DOHH2 (cell line): ENCODE data around the gene AVPR1B.

ENCODE experiments used
- H3F3A ChIP-seq: fragments of 200-600 bp; sonication (generic), shearing (Covaris generic); 2 replicates; pipeline ENCODE4 v1.6.0; 2016; ENCODE audit warnings: antibody characterized with exemption, mild to moderate bottlenecking; ENCODE audit not compliant: control insufficient read depth, insufficient read depth
- H3K27ac ChIP-seq: fragments of 200-600 bp; sonication (generic); 2 replicates; pipeline ENCODE4 v1.5.1; 2014; ENCODE audit warnings: low read depth, mild to moderate bottlenecking, low read length, moderate library complexity
- H3K27me3 ChIP-seq: fragments of 200-600 bp; sonication (generic); 2 replicates; pipeline ENCODE4 v1.6.1; 2014; ENCODE audit warnings: mild to moderate bottlenecking, low read length, mixed read lengths; ENCODE audit not compliant: control insufficient read depth
- H3K36me3 ChIP-seq: fragments of 200-600 bp; sonication (generic); 2 replicates; pipeline ENCODE4 v1.6.1; 2014; ENCODE audit warnings: mild to moderate bottlenecking, low read length, moderate library complexity, mixed read lengths; ENCODE audit not compliant: control insufficient read depth
- H3K4me1 ChIP-seq: fragments of 200-600 bp; sonication (generic); 2 replicates; pipeline ENCODE4 v1.6.1; 2014; ENCODE audit warnings: mild to moderate bottlenecking, low read length, mixed read lengths; ENCODE audit not compliant: control insufficient read depth
- H3K4me2 ChIP-seq: fragments of 200-600 bp; sonication (generic); 2 replicates; pipeline ENCODE4 v1.6.0; 2014; ENCODE audit warnings: mild to moderate bottlenecking, low read length, moderate library complexity
- H3K4me3 ChIP-seq: fragments of 200-600 bp; sonication (generic); 2 replicates; pipeline ENCODE4 v1.5.1; 2014; ENCODE audit warnings: mild to moderate bottlenecking, low read length, mixed read lengths
- H3K79me2 ChIP-seq: fragments of 200-600 bp; sonication (generic); 2 replicates; pipeline ENCODE4 v1.6.1; 2014; ENCODE audit warnings: mild to moderate bottlenecking, low read length, mixed read lengths; ENCODE audit not compliant: control insufficient read depth
- H3K9me2 ChIP-seq: fragments of 200-600 bp; sonication (generic); replicated peaks from 2 replicates; pipeline ENCODE4 v1.6.1; 2014; ENCODE audit warnings: mild to moderate bottlenecking, low read length, mixed read lengths; ENCODE audit not compliant: control insufficient read depth
- H3K9me3 ChIP-seq: fragments of 200-600 bp; sonication (generic); 2 replicates; pipeline ENCODE4 v1.6.1; 2014; ENCODE audit warnings: antibody characterized with exemption, low read length, mixed read lengths; ENCODE audit not compliant: control insufficient read depth, insufficient read depth
- H4K20me1 ChIP-seq: fragments of 200-600 bp; sonication (generic); 2 replicates; pipeline ENCODE4 v1.6.0; 2014; ENCODE audit warnings: low read depth, mild to moderate bottlenecking, antibody characterized with exemption, low read length, moderate library complexity; ENCODE audit not compliant: control insufficient read depth, insufficient read depth
- CTCF ChIP-seq: fragments of 200-600 bp; sonication (generic); IDR thresholded peaks from one replicate; pipeline ENCODE4 v1.5.1; 2014; ENCODE audit warnings: antibody characterized with exemption, mild to moderate bottlenecking, low read depth, low read length; ENCODE audit not compliant: poor library complexity, severe bottlenecking
- EZH2phosphoT487 ChIP-seq: fragments of 200-600 bp; sonication (generic); IDR thresholded peaks from 2 replicates; pipeline ENCODE4 v1.6.1; 2017; ENCODE audit warnings: borderline replicate concordance, mild to moderate bottlenecking, antibody characterized with exemption, low read length, moderate library complexity, mixed read lengths

The AVPR1B gene

GRCh38 chr1:206110161-206110560 lies 7.0 kb downstream of the AVPR1B start:
- no peak overlapping the region for H3K4me2 ChIP-seq
- H3K4me1 ChIP-seq, result no peaks in the 10 kb centered on the region
- H3K27me3 ChIP-seq, result peaks cover 8% of the 10 kb centered on the region; the same call in 1 of the 2 replicates
- no peaks in the 10 kb centered on the region for H4K20me1 ChIP-seq
- H3F3A ChIP-seq, result no peaks in the 10 kb centered on the region; the same call in 1 of the 2 replicates
- no peaks in the 10 kb centered on the region for H3K9me2 ChIP-seq
- H3K27ac ChIP-seq, result no peak overlapping the region
- no peak for TF ChIP-seq CTCF
- no peak for TF ChIP-seq EZH2phosphoT487
- H3K36me3 ChIP-seq, result no peaks in the 10 kb centered on the region
- no peaks in the 10 kb centered on the region for H3K79me2 ChIP-seq
- no peaks in the 10 kb centered on the region for H3K9me3 ChIP-seq
- H3K4me3 ChIP-seq, result no peak overlapping the region

DNA sequence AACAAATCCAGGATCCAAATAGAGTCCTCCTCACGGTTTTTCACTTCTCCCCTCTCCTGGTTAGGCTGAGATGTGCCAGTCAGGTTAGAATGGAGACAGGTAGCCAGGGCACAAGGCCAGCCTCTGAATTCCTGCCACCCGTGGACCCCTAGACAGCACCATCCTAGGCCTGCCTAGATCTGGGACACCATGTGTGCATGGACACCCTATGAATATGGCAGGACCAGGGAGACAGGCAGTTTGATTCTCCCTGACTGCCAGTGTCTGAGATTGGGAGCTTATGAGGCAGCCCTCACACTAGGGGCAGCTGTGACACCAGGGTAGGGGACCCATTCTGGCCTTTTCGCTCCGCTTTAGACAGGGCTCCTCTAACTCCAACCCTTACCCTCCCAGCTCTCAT lies 7.5 kb downstream of the AVPR1B start:
- H3K27ac ChIP-seq, result no peak overlapping the region
- no peaks in the 10 kb centered on the region; the same call in 1 of the 2 replicates for H3F3A ChIP-seq
- H3K36me3 ChIP-seq, result no peaks in the 10 kb centered on the region
- TF ChIP-seq EZH2phosphoT487 (no peak), CTCF (no peak)
- peaks cover 8% of the 10 kb centered on the region; the same call in 1 of the 2 replicates for H3K27me3 ChIP-seq
- H3K9me2 ChIP-seq, result no peaks in the 10 kb centered on the region
- no peak overlapping the region for H3K4me2 ChIP-seq
- H3K79me2 ChIP-seq, result no peaks in the 10 kb centered on the region
- H4K20me1 ChIP-seq, result no peaks in the 10 kb centered on the region
- H3K4me1 ChIP-seq, result no peaks in the 10 kb centered on the region
- H3K9me3 ChIP-seq, result no peaks in the 10 kb centered on the region
- no peak overlapping the region for H3K4me3 ChIP-seq

DNA sequence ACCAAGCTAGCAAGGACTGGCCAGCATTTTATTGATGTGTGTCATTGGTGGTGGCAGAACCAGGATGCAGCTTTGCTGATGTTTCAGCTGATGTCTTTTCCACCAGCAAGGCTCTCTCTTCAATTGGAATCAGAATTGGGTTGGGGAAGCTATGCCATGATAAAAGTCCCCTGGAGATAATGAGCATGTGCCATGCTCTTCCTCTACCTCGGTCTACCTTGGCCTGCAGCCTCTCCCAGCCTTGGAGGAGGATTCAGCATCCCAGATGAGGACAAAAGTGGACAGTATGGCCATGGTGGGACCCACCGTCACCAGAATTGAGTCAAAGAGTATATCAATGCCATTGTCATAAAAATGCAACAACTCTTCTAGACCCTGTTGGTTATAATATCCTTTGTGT lies 8.6 kb downstream of the AVPR1B start:
- Histone ChIP-seq H3K36me3 (no peaks in the 10 kb centered on the region), H3F3A (no peaks in the 10 kb centered on the region; the same call in 1 of the 2 replicates), H3K9me2 (no peaks in the 10 kb centered on the region), H3K9me3 (no peaks in the 10 kb centered on the region), H3K4me2 (no peak overlapping the region), H4K20me1 (no peaks in the 10 kb centered on the region), H3K79me2 (no peaks in the 10 kb centered on the region), H3K4me3 (no peak overlapping the region), H3K4me1 (no peaks in the 10 kb centered on the region), H3K27ac (no peak overlapping the region), H3K27me3 (peaks cover 5% of the 10 kb centered on the region; the same call in 1 of the 2 replicates)
- TF ChIP-seq CTCF, result no peak
